ENCODE measurements around the gene SERPINB7. TPM values are rescaled to one million over a fixed set of nuclear protein-coding genes. Genes with fewer than 3 reads are reported as not detected.
"Not testable (repeated sequence)": the region's sequence is repeated elsewhere in the genome, so short reads cannot be mapped to it uniquely, and the experiment has no call there.

SERPINB7 gene
- under 1 TPM in 1 of 2 donors, not detected in 1; 0.22 TPM for total RNA-seq
- long read RNA-seq: 0 reads

- DNase-seq: no peak
- no peak for ATAC-seq
- intact Hi-C loops (cut with DNase I, micrococcal nuclease): no loop called here
Measured at GRCh38 chr18:63775166-63775730, at the start of gene SERPINB7. Gene SERPINB7 (plus strand): TSS chr18:63775418. CDS start chr18:63782373, 6,955 bp downstream.

GRCh38 chr18:63725682-63726480 is 49.3 kb upstream of the SERPINB7 start:
- ATAC-seq: no peak
- DNase-seq: no peak
- intact Hi-C loops (cut with DNase I, micrococcal nuclease): no loop called here

GRCh38 chr18:63730773-63731172 is 44.4 kb upstream of the SERPINB7 start:
- intact Hi-C loops (cut with DNase I, micrococcal nuclease): no loop called here
- DNase-seq (no peak), ATAC-seq (no peak)

GRCh38 chr18:63731215-63731614 is 44.0 kb upstream of the SERPINB7 start:
- ATAC-seq: no peak
- DNase-seq: no peak
- intact Hi-C loops (cut with DNase I, micrococcal nuclease): no loop called here

GRCh38 chr18:63736876-63737275 is 38.3 kb upstream of the SERPINB7 start:
- no peak for ATAC-seq
- intact Hi-C loops (cut with DNase I, micrococcal nuclease): no loop called here
- DNase-seq: no peak

- intact Hi-C loops (cut with DNase I, micrococcal nuclease): no loop called here
Measured at GRCh38 chr18:63741769-63742168, 33.4 kb upstream of the SERPINB7 start.

GRCh38 chr18:63747006-63747405 is 28.2 kb upstream of the SERPINB7 start:
- DNase-seq (no peak), ATAC-seq (no peak)
- intact Hi-C loops (cut with DNase I, micrococcal nuclease): no loop called here

More at GRCh38 chr18:63741769-63742168, 33.4 kb upstream of the SERPINB7 start:
- ATAC-seq: no peak
- no peak for DNase-seq

GRCh38 chr18:63749489-63749888 is 25.7 kb upstream of the SERPINB7 start:
- intact Hi-C loops (cut with DNase I, micrococcal nuclease): no loop called here
- DNase-seq (no peak), ATAC-seq (no peak)

GRCh38 chr18:63752636-63753035 is 22.6 kb upstream of the SERPINB7 start:
- intact Hi-C loops (cut with DNase I, micrococcal nuclease): no loop called here
- DNase-seq (no peak), ATAC-seq (no peak)

GRCh38 chr18:63753676-63754075 is 21.5 kb upstream of the SERPINB7 start:
- DNase-seq: no peak
- intact Hi-C loops (cut with DNase I, micrococcal nuclease): no loop called here
- ATAC-seq: no peak

- intact Hi-C loops (cut with DNase I, micrococcal nuclease): no loop called here
- DNase-seq: no peak
- ATAC-seq: no peak
Measured at GRCh38 chr18:63757541-63757940, 17.7 kb upstream of the SERPINB7 start.

GRCh38 chr18:63758615-63759240 is 16.5 kb upstream of the SERPINB7 start:
- ATAC-seq (no peak), DNase-seq (no peak)
- intact Hi-C loops (cut with DNase I, micrococcal nuclease): no loop called here

- ATAC-seq; intact Hi-C loops (cut with DNase I, micrococcal nuclease); DNase-seq: not testable (repeated sequence)
Measured at GRCh38 chr18:63759786-63760185, 15.4 kb upstream of the SERPINB7 start.

- intact Hi-C loops (cut with DNase I, micrococcal nuclease): no loop called here
- DNase-seq (no peak), ATAC-seq (no peak)
Measured at GRCh38 chr18:63762518-63762917, 12.7 kb upstream of the SERPINB7 start.

- intact Hi-C loops (cut with DNase I, micrococcal nuclease): no loop called here
- DNase-seq: no peak
- ATAC-seq: no peak
Measured at GRCh38 chr18:63763831-63764600, 11.2 kb upstream of the SERPINB7 start.

GRCh38 chr18:63765837-63766236 is 9.4 kb upstream of the SERPINB7 start:
- intact Hi-C loops (cut with DNase I, micrococcal nuclease): no loop called here
- ATAC-seq (no peak), DNase-seq (no peak)

- DNase-seq (no peak), ATAC-seq (no peak)
- intact Hi-C loops (cut with DNase I, micrococcal nuclease): no loop called here
Measured at GRCh38 chr18:63773551-63773950, 1.7 kb upstream of the SERPINB7 start.

- DNase-seq (no peak), ATAC-seq (no peak)
- intact Hi-C loops (cut with DNase I, micrococcal nuclease): no loop called here
Measured at GRCh38 chr18:63774511-63774910, 707 bp upstream of the SERPINB7 start.

GRCh38 chr18:63779386-63779785 is 4.2 kb downstream of the SERPINB7 start:
- no peak for DNase-seq
- intact Hi-C loops (cut with DNase I, micrococcal nuclease): no loop called here
- no peak for ATAC-seq

All from left colon (tissue), 2 donors.